Endothelial cell of umbilical vein (primary cell): ENCODE results near the gene CTTNBP2. TPM values are rescaled to one million over a fixed set of nuclear protein-coding genes. Genes with fewer than 3 reads are reported as not detected.

Experiments
- BruUV-seq: library from RNA; stranded (reverse); fragments of 400-500 nt; replicated peaks from 2 replicates; lab custom pipeline; 2021; lab: Mats Ljungman, UMichigan
- CTCF ChIA-PET: fragments of 300-600, 350-600 bp; sonication (Branson Sonifier 250); formaldehyde crosslinking; loops from one replicate; lab custom pipeline; 2021; ENCODE audit warnings: antibody characterized with exemption, inconsistent platforms; lab: Charles Lee
- POLR2A ChIA-PET: fragments of 300-600, 350-600 bp; sonication (Branson Sonifier 250); formaldehyde crosslinking; loops from one replicate; lab custom pipeline; 2021; ENCODE audit warnings: antibody characterized with exemption, inconsistent platforms; lab: Charles Lee
- DNase-seq: peaks from one replicate; pipeline ENCODE4 v3.0.0-alpha.2; 2011; ENCODE audit warnings: low read depth, low spot score
- FAIRE-seq: peaks from 2 replicates; lab custom pipeline; 2011; peaks lifted over from hg19 to GRCh38; lab: Jason Lieb, UNC
- H2AFZ ChIP-seq: 2 replicates; pipeline ENCODE4 v1.6.0; 2012; ENCODE audit warnings: low read depth, low read length, control low read depth, inconsistent platforms
- H3K27ac ChIP-seq: 2 replicates; pipeline ENCODE4 v1.5.1; 2011; ENCODE audit warnings: low read depth, mild to moderate bottlenecking, control low read depth, low read length, moderate library complexity; ENCODE audit not compliant: insufficient read depth
- H3K27me3 ChIP-seq, 2 experiments: 2 replicates each; pipeline versions ENCODE4 v1.6.0 to v1.6.1; 2011; ENCODE audit warnings: low read length in 2 of 2, mixed read lengths in 1 of 2; ENCODE audit not compliant: control insufficient read depth in 2 of 2, insufficient read depth in 2 of 2
- H3K36me3 ChIP-seq, 2 experiments: 2 replicates in 1 of 2; 3 replicates in 1 of 2; pipeline ENCODE4 v1.5.1; 2011; ENCODE audit warnings: low read length in 2 of 2, mild to moderate bottlenecking in 1 of 2, moderate library complexity in 1 of 2; ENCODE audit not compliant: control insufficient read depth in 2 of 2, insufficient read depth in 2 of 2; ENCODE audit errors: extremely low read depth in 1 of 2
- H3K4me1 ChIP-seq: 3 replicates; pipeline ENCODE4 v1.5.1; 2011; ENCODE audit warnings: mild to moderate bottlenecking, low read length; ENCODE audit not compliant: control insufficient read depth, insufficient read depth; ENCODE audit errors: extremely low read depth
- H3K4me2 ChIP-seq: 2 replicates; pipeline ENCODE4 v1.6.1; 2011; ENCODE audit warnings: low read length, control low read depth, mixed read lengths; ENCODE audit not compliant: insufficient read depth
- H3K4me3 ChIP-seq, 3 experiments: fragments of 200-600 bp in 1 of 3; sonication (generic), shearing (Covaris generic) in 1 of 3; replicated peaks in 1 of 3; 2 replicates each; pipeline ENCODE4 v1.5.1; 2011 to 2016; ENCODE audit warnings: control low read depth in 3 of 3, low read length in 3 of 3, mild to moderate bottlenecking in 2 of 3, inconsistent platforms in 1 of 3, low read depth in 1 of 3, moderate library complexity in 1 of 3; ENCODE audit not compliant: insufficient read depth in 1 of 3
- H3K79me2 ChIP-seq: 2 replicates; pipeline ENCODE4 v1.6.0; 2012; ENCODE audit warnings: low read length, inconsistent platforms; ENCODE audit not compliant: control insufficient read depth, insufficient read depth
- H3K9ac ChIP-seq: replicated peaks from 2 replicates; pipeline ENCODE3; 2011; ENCODE audit warnings: low read length, control low read depth; ENCODE audit not compliant: insufficient read depth; ENCODE audit errors: extremely low read depth
- H3K9me1 ChIP-seq: replicated peaks from 3 replicates; pipeline ENCODE4 v1.6.0; 2011; ENCODE audit warnings: mild to moderate bottlenecking, low read length; ENCODE audit not compliant: control insufficient read depth, insufficient read depth; ENCODE audit errors: extremely low read depth
- H3K9me3 ChIP-seq: replicated peaks from 2 replicates; pipeline ENCODE4 v1.5.1; 2012; ENCODE audit warnings: low read length, inconsistent platforms; ENCODE audit not compliant: control insufficient read depth, insufficient read depth
- H4K20me1 ChIP-seq: replicated peaks from 2 replicates; pipeline ENCODE3; 2011; ENCODE audit warnings: mild to moderate bottlenecking, low read length; ENCODE audit not compliant: control insufficient read depth, insufficient read depth; ENCODE audit errors: extremely low read depth
- CTCF ChIP-seq, 2 donors: IDR thresholded peaks; 1 replicate in 1 of 2; 2 replicates in 1 of 2; pipeline ENCODE4 v1.5.1; 2011; ENCODE audit warnings: low read length in 2 of 2, mild to moderate bottlenecking in 2 of 2, moderate library complexity in 2 of 2, control low read depth in 1 of 2, inconsistent platforms in 1 of 2, low read depth in 1 of 2; ENCODE audit not compliant: insufficient read depth in 1 of 2; ENCODE audit errors: extremely low read depth in 1 of 2
- EZH2 ChIP-seq: IDR thresholded peaks from 2 replicates; pipeline ENCODE4 v1.6.1; 2012; ENCODE audit warnings: borderline replicate concordance, low read depth, mild to moderate bottlenecking, moderate library complexity, low read length, inconsistent platforms; ENCODE audit not compliant: severe bottlenecking
- FOS ChIP-seq: IDR thresholded peaks from 2 replicates; pipeline ENCODE4 v1.6.1; 2011; ENCODE audit warnings: mild to moderate bottlenecking, low read length, moderate library complexity, borderline replicate concordance; ENCODE audit not compliant: insufficient read depth
- GATA2 ChIP-seq: IDR thresholded peaks from 2 replicates; pipeline ENCODE4 v1.7.0; 2011; ENCODE audit warnings: low read depth, mild to moderate bottlenecking, moderate library complexity, mixed read lengths, low read length; ENCODE audit not compliant: insufficient read length, insufficient read depth
- JUN ChIP-seq: IDR thresholded peaks from 2 replicates; pipeline ENCODE4 v1.6.1; 2011; ENCODE audit warnings: borderline replicate concordance, low read depth; ENCODE audit not compliant: insufficient read length, insufficient read depth
- MAX ChIP-seq: IDR thresholded peaks from 2 replicates; pipeline ENCODE4 v1.6.1; 2011; ENCODE audit not compliant: insufficient read depth, insufficient read length
- MYC ChIP-seq: IDR thresholded peaks from one replicate; pipeline ENCODE4 v1.6.1; 2011; ENCODE audit warnings: mild to moderate bottlenecking, low read depth, low read length
- POLR2A ChIP-seq: IDR thresholded peaks from 2 replicates; pipeline ENCODE4 v1.6.1; 2012; ENCODE audit warnings: low read depth, mild to moderate bottlenecking, control low read depth, low read length
- POLR2AphosphoS5 ChIP-seq: IDR thresholded peaks from 2 replicates; pipeline ENCODE4 v1.6.1; 2012; ENCODE audit warnings: low read depth, mild to moderate bottlenecking, control low read depth, low read length, moderate library complexity; ENCODE audit not compliant: insufficient read depth
- dilution Hi-C: fragments of 300-500 bp; cut with MboI; formaldehyde crosslinking; loops from one replicate; pipeline ENCODE4 v1.15.0; 2019; ENCODE audit warnings: low sequenced_read_pairs; ENCODE audit not compliant: extremely low pct_ligation_motif_present
- intact Hi-C: fragments of 100-400 bp; cut with micrococcal nuclease; formaldehyde crosslinking; loops from one replicate; pipeline ENCODE4 v1.10.0; 2022
- polyA plus RNA-seq, 4 experiments: library from polyadenylated mRNA; depleted of rRNA in 3 of 4; stranded (reverse) in 3 of 4; unstranded in 1 of 4; fragments of >200 nt; gene quantifications; 2 replicates each; pipeline versions ENCODE4 v1.2.1 to v1.2.3, GENCODE V29; 2011 to 2012; ENCODE audit warnings: missing spikeins in 1 of 4
- total RNA-seq: library from RNA; stranded (reverse); gene quantifications from 2 replicates; pipeline ENCODE4 v1.2.3, GENCODE V29; 2021

The CTTNBP2 gene
- total and polyA plus RNA-seq, 2 donors (not counting 3 experiments of a cell fraction or from before 2014, with no cell fraction given), result 0.08 to 0.35 TPM

- no peaks in the 10 kb centered on the region for H3K9me3 ChIP-seq
- no peaks in the 10 kb centered on the region for H3K27me3 ChIP-seq
- H3K79me2 ChIP-seq, result no peaks in the 10 kb centered on the region
- no peaks in the 10 kb centered on the region for H3K4me1 ChIP-seq
- DNase-seq (no peak), FAIRE-seq (no peak)
- CTCF ChIA-PET, result interaction anchor here (1.1 kb wide), 1 partner anchor 9 kb away, joined by 3 read pairs; no protein-coding TSS in a partner anchor
- no peak overlapping the region for H3K4me3 ChIP-seq
- H4K20me1 ChIP-seq, result no peaks in the 10 kb centered on the region
- no peak overlapping the region for H3K27ac ChIP-seq
- H3K4me2 ChIP-seq, result no peak overlapping the region
- H3K9me1 ChIP-seq, result no peaks in the 10 kb centered on the region
- POLR2A ChIA-PET, result no interaction called here
- intact Hi-C loops, result no loop called here
- BruUV-seq, result no TSS peak
- no peak overlapping the region for H3K9ac ChIP-seq
- dilution Hi-C loops, result no loop called here
- H3K36me3 ChIP-seq, result no peaks in the 10 kb centered on the region
- no peak for TF ChIP-seq POLR2A
- no peak for TF ChIP-seq JUN
- no peak for TF ChIP-seq MYC
- no peak overlapping the region for H2AFZ ChIP-seq
Measured at GRCh38 chr7:117764031-117764430, 109.2 kb downstream of the CTTNBP2 start.

- FAIRE-seq, result no peak
- no peak for DNase-seq
- H3K9ac ChIP-seq, result no peak overlapping the region
- no peaks in the 10 kb centered on the region for H3K27me3 ChIP-seq
- H3K27ac ChIP-seq, result no peak overlapping the region
- H3K4me3 ChIP-seq, result no peak overlapping the region
- dilution Hi-C loops (no loop called here), intact Hi-C loops (no loop called here)
- H3K4me1 ChIP-seq, result no peaks in the 10 kb centered on the region
- no peak overlapping the region for H2AFZ ChIP-seq
- no peak for TF ChIP-seq MAX
- no peak for TF ChIP-seq POLR2AphosphoS5
- TF ChIP-seq GATA2, result no peak
- no peak for TF ChIP-seq CTCF (IDR thresholded peaks at IDR 0.05; ENCODE audit: extremely low read depth in 1 of 2, insufficient read depth in 1 of 2, low read depth in 1 of 2, low read length in 2 of 2)
- TF ChIP-seq EZH2, result no peak
- no peak for TF ChIP-seq FOS
- no peak for TF ChIP-seq POLR2A
- TF ChIP-seq MYC, result no peak
- TF ChIP-seq JUN, result no peak
- no peak overlapping the region for H3K4me2 ChIP-seq
- no peaks in the 10 kb centered on the region for H3K36me3 ChIP-seq
- no TSS peak for BruUV-seq
- H3K79me2 ChIP-seq, result no peaks in the 10 kb centered on the region
- no peaks in the 10 kb centered on the region for H4K20me1 ChIP-seq
- ChIA-PET CTCF (no interaction called here), POLR2A (no interaction called here)
- H3K9me1 ChIP-seq, result no peaks in the 10 kb centered on the region
- H3K9me3 ChIP-seq, result no peaks in the 10 kb centered on the region
Measured at GRCh38 chr7:117762055-117762454, 111.2 kb downstream of the CTTNBP2 start.
